ENCODE results near the gene FNDC1. TPM values are rescaled to one million over a fixed set of nuclear protein-coding genes. Genes with fewer than 3 reads are reported as not detected.

Gene FNDC1
- total RNA-seq, 1 donor from 2014 or later: 6.3 TPM

- Mint-ChIP-seq H3K36me3 (ENCODE audit: low read depth, unreplicated experiment) (no peaks in the 10 kb centered on the region), H3K4me1 (ENCODE audit: low read depth, unreplicated experiment) (no peaks in the 10 kb centered on the region), H3K9me3 (ENCODE audit: unreplicated experiment) (no peaks in the 10 kb centered on the region), H3K27ac (ENCODE audit: unreplicated experiment) (no peak overlapping the region), H3K4me3 (ENCODE audit: unreplicated experiment) (no peak overlapping the region), H3K27me3 (ENCODE audit: low read depth, unreplicated experiment) (peaks cover 16% of the 10 kb centered on the region)
- Histone ChIP-seq H3K4me2 (ENCODE audit: low read length) (no peak overlapping the region), H2AFZ (ENCODE audit: low read depth, low read length) (no peak overlapping the region), H3K36me3 (ENCODE audit: insufficient read depth, low read length) (no peaks in the 10 kb centered on the region), H3K4me1 (ENCODE audit: insufficient read depth, low read length) (no peaks in the 10 kb centered on the region), H3K79me2 (ENCODE audit: insufficient read depth, low read length) (no peaks in the 10 kb centered on the region), H3K27me3 (ENCODE audit: insufficient read depth, low read length) (no peaks in the 10 kb centered on the region), H3K4me3 (ENCODE audit: insufficient read depth, low read depth, low read length) (no peak overlapping the region), H4K20me1 (ENCODE audit: insufficient read depth, low read length) (no peaks in the 10 kb centered on the region), H3K9me3 (ENCODE audit: insufficient read depth, low read depth, low read length) (peaks cover 6% of the 10 kb centered on the region), H3K9ac (ENCODE audit: low read length) (no peak overlapping the region), H3K27ac (ENCODE audit: low read depth, low read length) (no peak overlapping the region)
- TF ChIP-seq EZH2 (IDR thresholded peaks at IDR 0.05; ENCODE audit: insufficient read depth, low read length) (no peak), CTCF (IDR thresholded peaks at IDR 0.05; ENCODE audit: insufficient read depth, low read depth, low read length) (no peak)
- FAIRE-seq (no peak), DNase-seq (ENCODE audit: low read depth) (no peak)
These were observed 143.8 kb downstream of the FNDC1 start for GRCh38 chr6:159313018-159313417.

- no peak for FAIRE-seq
- Histone ChIP-seq H3K4me1 (ENCODE audit: insufficient read depth, low read length) (no peaks in the 10 kb centered on the region), H3K27me3 (ENCODE audit: insufficient read depth, low read length) (no peaks in the 10 kb centered on the region), H4K20me1 (ENCODE audit: insufficient read depth, low read length) (no peaks in the 10 kb centered on the region), H3K79me2 (ENCODE audit: insufficient read depth, low read length) (no peaks in the 10 kb centered on the region), H3K27ac (ENCODE audit: low read depth, low read length) (no peak overlapping the region), H3K36me3 (ENCODE audit: insufficient read depth, low read length) (no peaks in the 10 kb centered on the region), H2AFZ (ENCODE audit: low read depth, low read length) (no peak overlapping the region), H3K9ac (ENCODE audit: low read length) (no peak overlapping the region), H3K4me3 (ENCODE audit: insufficient read depth, low read depth, low read length) (no peak overlapping the region), H3K9me3 (ENCODE audit: insufficient read depth, low read depth, low read length) (peaks cover 6% of the 10 kb centered on the region), H3K4me2 (ENCODE audit: low read length) (no peak overlapping the region)
- no peak overlapping the region for H3K4me3 Mint-ChIP-seq (ENCODE audit: unreplicated experiment)
- no peaks in the 10 kb centered on the region for H3K9me3 Mint-ChIP-seq (ENCODE audit: unreplicated experiment)
- TF ChIP-seq CTCF (IDR thresholded peaks at IDR 0.05; ENCODE audit: insufficient read depth, low read depth, low read length): no peak
- TF ChIP-seq EZH2 (IDR thresholded peaks at IDR 0.05; ENCODE audit: insufficient read depth, low read length): no peak
- no peak for DNase-seq (ENCODE audit: low read depth)
- no peaks in the 10 kb centered on the region for H3K4me1 Mint-ChIP-seq (ENCODE audit: low read depth, unreplicated experiment)
- peaks cover 25% of the 10 kb centered on the region for H3K27me3 Mint-ChIP-seq (ENCODE audit: low read depth, unreplicated experiment)
- H3K36me3 Mint-ChIP-seq (ENCODE audit: low read depth, unreplicated experiment): no peaks in the 10 kb centered on the region
- H3K27ac Mint-ChIP-seq (ENCODE audit: unreplicated experiment): no peak overlapping the region
These were observed 146.4 kb downstream of the FNDC1 start for GRCh38 chr6:159315562-159315961.

GRCh38 chr6:159317430-159317829 is 148.2 kb downstream of the FNDC1 start:
- no peak overlapping the region for H3K4me2 ChIP-seq (ENCODE audit: low read length)
- H3K4me1 ChIP-seq (ENCODE audit: insufficient read depth, low read length): no peaks in the 10 kb centered on the region
- H3K9me3 ChIP-seq (ENCODE audit: insufficient read depth, low read depth, low read length): peaks cover 6% of the 10 kb centered on the region
- peaks cover 31% of the 10 kb centered on the region for H3K27me3 Mint-ChIP-seq (ENCODE audit: low read depth, unreplicated experiment)
- TF ChIP-seq CTCF (IDR thresholded peaks at IDR 0.05; ENCODE audit: insufficient read depth, low read depth, low read length) (no peak), EZH2 (IDR thresholded peaks at IDR 0.05; ENCODE audit: insufficient read depth, low read length) (no peak)
- no peaks in the 10 kb centered on the region for H4K20me1 ChIP-seq (ENCODE audit: insufficient read depth, low read length)
- H2AFZ ChIP-seq (ENCODE audit: low read depth, low read length): no peak overlapping the region
- H3K36me3 Mint-ChIP-seq (ENCODE audit: low read depth, unreplicated experiment): no peaks in the 10 kb centered on the region
- no peak overlapping the region for H3K4me3 ChIP-seq (ENCODE audit: insufficient read depth, low read depth, low read length)
- no peak overlapping the region for H3K9ac ChIP-seq (ENCODE audit: low read length)
- DNase-seq (ENCODE audit: low read depth): no peak
- no peaks in the 10 kb centered on the region for H3K27me3 ChIP-seq (ENCODE audit: insufficient read depth, low read length)
- no peaks in the 10 kb centered on the region for H3K4me1 Mint-ChIP-seq (ENCODE audit: low read depth, unreplicated experiment)
- no peaks in the 10 kb centered on the region for H3K36me3 ChIP-seq (ENCODE audit: insufficient read depth, low read length)
- FAIRE-seq: no peak
- H3K79me2 ChIP-seq (ENCODE audit: insufficient read depth, low read length): no peaks in the 10 kb centered on the region
- no peaks in the 10 kb centered on the region for H3K9me3 Mint-ChIP-seq (ENCODE audit: unreplicated experiment)
- no peak overlapping the region for H3K27ac Mint-ChIP-seq (ENCODE audit: unreplicated experiment)
- H3K27ac ChIP-seq (ENCODE audit: low read depth, low read length): no peak overlapping the region
- H3K4me3 Mint-ChIP-seq (ENCODE audit: unreplicated experiment): no peak overlapping the region
